Mucosa of stomach (tissue), 1 donor: ENCODE results near the gene POLR2F.
"Not testable (repeated sequence)": the region's sequence is repeated elsewhere in the genome, so short reads cannot be mapped to it uniquely, and the experiment has no call there.

Experiments
- H3K27me3 ChIP-seq: one replicate; pipeline ENCODE4 v1.7.0; 2013; ENCODE audit warnings: mild to moderate bottlenecking, low read length; ENCODE audit not compliant: control insufficient read depth, insufficient read depth
- H3K36me3 ChIP-seq: one replicate; pipeline ENCODE4 v1.7.0; 2013; ENCODE audit warnings: low read length; ENCODE audit not compliant: control insufficient read depth, insufficient read depth
- H3K4me1 ChIP-seq: one replicate; pipeline ENCODE4 v1.7.0; 2013; ENCODE audit warnings: mild to moderate bottlenecking, low read length; ENCODE audit not compliant: control insufficient read depth, insufficient read depth
- H3K4me3 ChIP-seq: one replicate; pipeline ENCODE4 v1.7.0; 2013; ENCODE audit warnings: low read length
- H3K9ac ChIP-seq: one replicate; pipeline ENCODE4 v1.7.0; 2013; ENCODE audit warnings: mild to moderate bottlenecking, low read length, moderate library complexity
- H3K9me3 ChIP-seq: one replicate; pipeline ENCODE4 v1.7.0; 2013; ENCODE audit warnings: mild to moderate bottlenecking, low read length, moderate library complexity; ENCODE audit not compliant: control insufficient read depth
- donor health status: Pancreatic carcinoma.

Gene POLR2F

DNA sequence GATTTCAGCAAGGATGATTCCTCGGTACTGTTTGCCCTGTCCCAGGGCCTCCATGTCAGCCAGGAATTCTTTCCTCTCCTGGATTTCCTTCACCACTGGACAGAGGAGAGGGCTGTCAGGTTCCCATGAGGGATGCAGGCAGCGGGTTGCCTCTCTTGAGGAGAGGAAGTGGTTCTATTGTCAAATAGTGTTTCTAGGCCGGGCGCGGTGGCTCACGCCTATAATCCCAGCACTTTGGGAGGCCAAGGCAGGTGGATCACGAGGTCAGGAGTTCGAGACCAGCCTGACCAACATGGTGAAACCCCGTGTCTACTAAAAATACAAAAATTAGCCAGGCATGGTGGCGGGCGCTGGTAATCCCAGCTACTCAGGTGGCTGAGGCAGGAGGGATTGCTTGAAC lies 9.1 kb upstream of the POLR2F start:
- peaks cover 17% of the 10 kb centered on the region for H3K4me1 ChIP-seq
- H3K4me3 ChIP-seq, H3K9ac ChIP-seq, H3K27me3 ChIP-seq, H3K36me3 ChIP-seq, H3K9me3 ChIP-seq: not testable (repeated sequence)

DNA sequence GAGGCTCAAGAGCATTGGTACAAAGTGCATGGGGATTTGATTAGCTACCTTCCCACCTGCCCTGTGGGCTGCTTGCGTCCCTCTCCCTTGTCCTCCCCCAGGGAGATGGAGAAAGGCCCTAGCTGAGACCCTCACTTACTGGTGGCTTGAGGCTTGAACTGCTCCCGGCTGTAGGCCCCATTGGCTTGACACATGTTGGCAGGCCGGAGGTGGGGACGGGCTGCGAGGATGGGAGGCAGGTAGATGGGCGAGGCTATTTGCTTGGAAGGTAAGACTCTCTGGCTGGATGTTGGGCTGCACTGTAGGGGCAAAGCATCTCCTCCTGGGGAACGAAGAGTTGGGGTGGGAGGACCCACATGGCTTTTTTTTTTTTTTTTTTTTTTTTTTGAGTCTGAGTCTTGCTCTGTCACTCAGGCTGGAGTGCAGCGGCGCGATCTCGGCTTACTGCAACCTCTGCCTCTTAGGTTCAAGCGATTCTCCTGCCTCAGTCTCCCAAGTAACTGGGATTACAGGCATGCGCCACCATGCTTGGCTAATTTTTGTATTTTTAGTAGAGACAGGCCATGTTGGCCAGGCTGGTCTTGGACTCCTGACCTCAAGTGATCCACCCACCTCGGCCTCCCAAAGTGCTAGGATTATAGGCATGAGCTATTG lies 6.2 kb upstream of the POLR2F start:
- not testable (repeated sequence) for H3K9me3 ChIP-seq, H3K9ac ChIP-seq, H3K36me3 ChIP-seq, H3K27me3 ChIP-seq, H3K4me3 ChIP-seq
- H3K4me1 ChIP-seq, result peaks cover 17% of the 10 kb centered on the region

DNA sequence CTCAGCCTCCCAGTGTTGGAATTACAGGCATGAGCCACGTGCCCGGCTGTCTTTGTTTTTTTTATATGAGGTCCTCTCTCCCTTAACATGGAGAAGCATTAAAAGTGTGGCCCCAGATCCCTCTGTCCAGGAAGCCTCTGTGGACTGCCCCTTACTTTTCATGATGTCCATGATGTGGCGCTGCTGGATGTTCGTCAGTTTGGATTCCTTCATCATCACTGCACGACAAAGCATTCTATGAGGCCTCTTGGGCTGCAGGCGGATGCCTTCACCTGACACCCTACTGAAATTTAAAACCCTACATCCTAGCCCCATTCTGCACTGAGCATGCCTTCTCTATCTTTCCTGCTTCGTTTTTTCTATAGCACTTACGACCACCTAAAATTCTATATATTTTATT lies 2.2 kb upstream of the POLR2F start:
- Histone ChIP-seq H3K4me3 (no peak overlapping the region), H3K36me3 (no peaks in the 10 kb centered on the region), H3K4me1 (peaks cover 18% of the 10 kb centered on the region), H3K9me3 (no peaks in the 10 kb centered on the region), H3K9ac (no peak overlapping the region), H3K27me3 (peaks cover 3% of the 10 kb centered on the region)

DNA sequence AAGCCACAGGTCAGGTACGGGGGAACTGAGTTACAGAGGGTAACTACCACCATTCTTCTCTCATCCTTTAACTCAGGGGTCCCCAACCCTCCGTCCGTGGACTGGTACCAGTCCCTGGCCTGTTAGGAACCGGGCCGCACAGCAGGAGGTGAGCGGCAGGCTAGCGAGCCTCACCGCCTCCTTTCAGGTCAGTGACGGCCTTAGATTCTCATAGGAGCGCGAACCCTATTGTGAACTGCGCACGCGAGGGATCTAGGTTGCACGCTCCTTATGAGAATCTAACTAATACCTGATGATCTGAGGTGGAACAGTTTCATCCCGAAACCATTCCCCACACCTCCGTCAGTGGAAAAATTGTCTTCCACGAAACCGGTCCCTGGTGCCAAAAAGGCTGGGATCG lies 870 bp upstream of the POLR2F start:
- Histone ChIP-seq H3K4me3 (peak overlapping the region; percentile 95), H3K4me1 (peaks cover 18% of the 10 kb centered on the region), H3K9ac (peak overlapping the region; percentile 93)
- not testable (repeated sequence) for H3K36me3 ChIP-seq, H3K9me3 ChIP-seq, H3K27me3 ChIP-seq

DNA sequence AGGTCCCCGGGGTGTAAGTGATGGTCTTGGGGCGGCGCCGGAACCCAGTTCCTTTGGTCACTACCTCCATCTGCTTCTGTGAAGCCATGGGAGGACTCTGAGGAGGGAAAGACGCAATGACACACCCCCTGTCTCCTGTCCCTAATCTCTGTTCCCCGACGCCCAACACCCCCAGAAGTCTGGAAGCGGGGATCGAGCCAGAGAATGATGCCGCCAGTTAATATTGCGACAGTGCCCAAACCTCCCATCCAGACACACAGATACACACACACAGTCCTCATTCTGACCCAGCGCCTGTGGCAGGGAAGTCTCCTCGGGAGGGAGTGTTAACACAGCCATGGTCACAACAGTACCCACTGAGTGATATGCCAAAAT lies 450 bp upstream of the POLR2F start:
- Histone ChIP-seq H3K4me3 (peak overlapping the region; percentile 95), H3K27me3 (peaks cover 3% of the 10 kb centered on the region), H3K9me3 (no peaks in the 10 kb centered on the region), H3K36me3 (no peaks in the 10 kb centered on the region), H3K9ac (peak overlapping the region; percentile 93), H3K4me1 (peaks cover 18% of the 10 kb centered on the region)

DNA sequence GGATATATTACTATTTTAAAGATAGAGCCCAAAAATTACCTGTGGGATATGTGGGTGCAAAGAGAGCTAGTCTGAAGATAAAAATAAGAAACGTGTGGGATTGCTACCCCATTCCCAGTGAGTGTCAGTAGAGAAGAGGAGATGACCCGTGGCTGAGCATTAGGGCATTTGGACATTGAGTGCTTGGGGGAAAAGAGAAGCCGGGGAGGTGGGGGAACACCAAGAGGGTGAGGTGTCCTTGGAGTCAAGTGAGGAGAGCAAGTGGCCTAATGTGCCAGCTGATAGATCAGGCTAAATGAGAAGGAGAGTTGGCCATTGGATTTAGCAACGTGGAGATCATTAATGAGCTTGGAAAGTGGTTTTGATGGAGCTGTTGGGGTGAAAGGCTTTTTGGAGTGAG lies 1.2 kb downstream of the POLR2F start:
- H3K27me3 ChIP-seq, result peaks cover 3% of the 10 kb centered on the region
- no peaks in the 10 kb centered on the region for H3K9me3 ChIP-seq
- H3K36me3 ChIP-seq, result no peaks in the 10 kb centered on the region
- no peak overlapping the region for H3K4me3 ChIP-seq
- peaks cover 18% of the 10 kb centered on the region for H3K4me1 ChIP-seq
- no peak overlapping the region for H3K9ac ChIP-seq

DNA sequence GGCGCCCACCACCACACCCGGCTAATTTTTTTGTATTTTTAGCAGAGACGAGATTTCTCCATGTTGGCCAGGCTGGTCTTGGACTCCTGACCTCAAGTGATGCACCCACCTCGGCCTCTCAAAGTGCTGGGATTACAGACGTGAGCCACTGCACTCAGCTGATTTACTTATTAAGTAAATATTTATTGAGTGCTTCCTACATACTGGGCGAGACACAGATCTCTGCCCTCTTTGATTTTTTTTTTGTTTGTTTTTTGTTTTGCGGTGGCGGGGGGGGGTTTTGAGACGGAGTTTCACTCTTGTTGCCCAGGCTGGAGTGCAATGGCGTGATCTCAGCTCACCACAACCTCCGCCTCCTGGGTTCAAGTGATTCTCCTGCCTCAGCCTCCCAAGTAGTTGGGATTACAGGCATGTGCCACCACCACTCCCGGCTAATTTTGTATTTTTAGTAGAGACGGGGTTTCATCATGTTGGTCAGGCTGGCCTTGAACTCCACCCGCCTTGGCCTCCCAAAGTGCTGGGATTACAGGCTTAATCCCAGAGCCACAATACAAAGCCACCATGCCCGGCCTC lies 2.4 kb downstream of the POLR2F start:
- H3K9ac ChIP-seq, H3K4me3 ChIP-seq, H3K27me3 ChIP-seq, H3K36me3 ChIP-seq, H3K9me3 ChIP-seq: not testable (repeated sequence)
- peaks cover 18% of the 10 kb centered on the region for H3K4me1 ChIP-seq

DNA sequence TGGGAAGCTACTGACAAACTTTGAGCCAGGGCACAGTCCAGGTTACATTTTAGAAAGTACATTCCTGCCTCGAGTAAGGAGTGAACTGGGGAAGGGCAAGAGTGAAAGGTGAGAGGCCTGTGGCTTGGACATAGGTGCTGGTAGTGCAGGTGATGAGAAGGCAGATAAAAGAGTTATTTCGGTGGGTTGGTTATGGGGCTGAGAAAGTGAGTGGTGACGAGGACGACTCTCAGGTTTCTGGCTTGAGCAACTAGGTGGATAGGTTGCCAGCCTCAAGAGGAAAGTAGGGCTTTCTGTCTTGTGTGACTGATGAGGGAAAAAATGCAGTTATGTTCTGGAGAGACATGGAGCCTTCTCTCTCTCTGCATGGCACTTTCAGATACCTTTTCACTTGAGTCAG lies 3.7 kb downstream of the POLR2F start:
- Histone ChIP-seq H3K27me3 (peaks cover 3% of the 10 kb centered on the region), H3K9ac (no peak overlapping the region), H3K36me3 (peaks cover 3% of the 10 kb centered on the region)

DNA sequence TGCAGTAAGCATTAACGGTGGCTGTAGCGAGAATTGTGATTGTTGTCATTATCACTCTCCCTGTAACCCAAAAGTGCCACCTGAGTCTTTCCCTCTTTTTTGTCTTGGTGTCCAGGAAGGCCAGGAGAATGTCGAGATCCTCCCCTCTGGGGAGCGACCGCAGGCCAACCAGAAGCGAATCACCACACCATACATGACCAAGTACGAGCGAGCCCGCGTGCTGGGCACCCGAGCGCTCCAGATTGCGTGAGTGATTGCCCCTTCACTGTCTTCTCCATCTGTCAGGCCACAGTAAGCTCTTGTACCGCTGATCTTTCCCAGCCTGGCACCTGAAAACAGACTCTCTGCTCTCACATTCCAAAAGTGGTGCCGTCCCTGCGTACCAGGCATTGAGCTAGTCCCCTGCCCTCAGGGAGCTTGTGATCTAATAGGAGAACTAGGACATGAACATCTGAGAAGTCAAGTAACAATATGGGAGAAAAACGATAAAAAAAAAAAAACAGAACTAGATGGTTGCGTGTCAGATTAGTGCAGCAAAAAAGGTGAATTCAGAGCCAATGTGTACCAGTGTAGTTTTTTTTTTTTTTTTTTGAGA lies 5.8 kb downstream of the POLR2F start:
- Histone ChIP-seq H3K4me1 (peaks cover 7% of the 10 kb centered on the region), H3K27me3 (no peaks in the 10 kb centered on the region), H3K36me3 (peaks cover 4% of the 10 kb centered on the region), H3K9ac (no peak overlapping the region), H3K9me3 (no peaks in the 10 kb centered on the region), H3K4me3 (no peak overlapping the region)

More for the DNA sequence above, 3.7 kb downstream of the POLR2F start:
- Histone ChIP-seq H3K9me3 (no peaks in the 10 kb centered on the region), H3K4me3 (no peak overlapping the region), H3K4me1 (peaks cover 18% of the 10 kb centered on the region)

DNA sequence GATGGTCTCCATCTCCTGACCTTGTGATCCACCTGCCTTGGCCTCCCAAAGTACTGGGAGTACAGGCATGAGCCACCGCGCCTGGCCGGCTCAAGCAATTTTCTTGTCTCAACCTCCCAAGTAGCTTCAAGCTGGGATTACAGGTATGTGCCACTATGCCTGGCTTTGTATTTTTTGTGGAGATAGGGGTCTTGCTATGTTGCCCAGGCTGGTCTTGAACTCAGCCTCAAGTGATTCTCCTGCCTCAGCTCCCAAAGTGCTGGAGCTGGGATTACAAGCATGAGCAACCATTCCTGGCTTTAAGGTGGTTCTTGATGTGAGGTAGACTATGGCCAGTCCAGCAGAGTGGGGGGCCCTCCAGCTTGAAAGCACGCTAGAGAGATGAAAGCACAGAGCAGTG lies 7.6 kb downstream of the POLR2F start:
- no peak overlapping the region for H3K9ac ChIP-seq
- H3K27me3 ChIP-seq, result no peaks in the 10 kb centered on the region
- H3K4me1 ChIP-seq, result peaks cover 3% of the 10 kb centered on the region
- no peak overlapping the region for H3K4me3 ChIP-seq
- H3K9me3 ChIP-seq, result no peaks in the 10 kb centered on the region
- H3K36me3 ChIP-seq, result peaks cover 4% of the 10 kb centered on the region

DNA sequence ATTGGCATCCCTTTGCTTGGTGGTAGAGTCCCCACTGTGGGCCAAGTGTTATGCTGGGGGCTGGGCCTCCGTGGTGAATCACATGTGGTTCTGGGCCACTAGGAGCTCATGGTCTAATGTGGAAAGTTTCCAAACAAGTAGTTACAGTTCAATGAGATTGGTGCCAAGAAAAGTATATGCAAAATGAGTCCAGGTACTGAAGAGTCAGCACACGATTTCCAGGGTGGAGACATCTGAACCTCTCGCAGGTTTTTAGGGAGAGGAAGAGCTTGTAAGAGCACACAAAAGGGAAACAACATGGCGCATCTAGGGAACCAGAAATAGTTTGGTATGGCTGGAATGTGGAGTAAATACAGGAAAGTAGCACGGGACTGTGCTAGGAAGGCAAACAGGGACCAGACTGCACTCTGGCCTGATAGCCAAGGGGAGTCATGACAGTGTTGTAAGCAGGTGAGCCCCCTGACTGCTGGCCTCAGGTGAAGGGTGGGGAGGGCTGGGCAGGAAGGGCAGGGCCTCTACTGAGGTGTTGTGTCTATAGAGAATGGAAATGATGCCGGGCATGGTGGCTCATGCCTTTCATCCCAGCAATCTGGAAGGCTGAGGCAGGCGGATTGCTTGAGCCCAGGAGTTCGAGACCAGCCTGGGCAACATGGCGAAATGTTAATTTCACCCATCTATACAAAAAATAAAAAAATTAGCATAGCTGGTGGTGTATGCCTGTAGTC lies 12.6 kb downstream of the POLR2F start:
- Histone ChIP-seq H3K4me1 (peaks cover 3% of the 10 kb centered on the region), H3K9ac (no peak overlapping the region), H3K27me3 (no peaks in the 10 kb centered on the region), H3K4me3 (no peak overlapping the region), H3K9me3 (no peaks in the 10 kb centered on the region), H3K36me3 (peaks cover 17% of the 10 kb centered on the region)

DNA sequence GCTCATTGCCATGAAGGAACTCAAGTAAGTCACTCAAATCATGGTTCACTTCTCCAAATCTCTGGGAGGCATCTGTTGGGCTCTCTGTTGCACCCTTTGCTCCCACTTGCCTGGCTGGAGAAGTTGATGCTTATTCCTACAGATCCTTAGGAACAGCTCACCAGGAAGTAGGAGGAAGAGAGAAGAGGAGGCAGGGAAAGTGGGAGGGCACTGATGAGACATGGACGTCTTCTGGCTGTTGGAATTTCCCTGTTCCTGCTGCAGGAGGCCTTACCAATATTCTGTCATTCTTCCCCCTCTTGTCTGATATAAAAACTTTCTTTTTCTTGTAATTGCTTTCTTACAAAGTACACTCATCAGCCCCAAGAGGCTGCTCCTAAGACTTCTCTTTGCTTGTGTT lies 13.6 kb downstream of the POLR2F start:
- peaks cover 3% of the 10 kb centered on the region for H3K4me1 ChIP-seq
- no peak overlapping the region for H3K4me3 ChIP-seq
- H3K9me3 ChIP-seq, result no peaks in the 10 kb centered on the region
- H3K36me3 ChIP-seq, result peaks cover 15% of the 10 kb centered on the region
- H3K9ac ChIP-seq, result no peak overlapping the region
- H3K27me3 ChIP-seq, result no peaks in the 10 kb centered on the region
